ENCODE measurements around the gene MAP3K3.
"Not testable (repeated sequence)": the region's sequence is repeated elsewhere in the genome, so short reads cannot be mapped to it uniquely, and the experiment has no call there.

Gene MAP3K3

DNA sequence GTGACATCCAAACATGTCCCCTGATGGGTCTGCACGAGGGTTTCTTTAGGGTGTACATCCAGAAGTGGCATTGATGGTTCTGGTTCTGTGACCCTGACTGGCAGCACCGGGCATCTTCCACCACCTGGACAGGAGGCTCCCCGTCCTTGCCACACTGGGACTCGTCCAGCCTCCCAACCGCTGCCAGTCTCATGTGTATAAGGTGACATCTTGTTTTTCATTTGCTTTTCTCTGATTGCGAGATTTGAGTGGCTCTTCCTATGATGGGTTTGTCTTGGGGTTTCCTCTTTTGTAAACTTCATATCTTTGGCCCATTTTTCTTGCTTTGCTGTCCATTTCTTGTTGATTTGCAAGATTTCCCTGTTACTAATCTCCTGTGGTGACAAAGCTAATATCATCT, 86.9 kb downstream of the MAP3K3 start:
- DNase-seq = no peak

DNA sequence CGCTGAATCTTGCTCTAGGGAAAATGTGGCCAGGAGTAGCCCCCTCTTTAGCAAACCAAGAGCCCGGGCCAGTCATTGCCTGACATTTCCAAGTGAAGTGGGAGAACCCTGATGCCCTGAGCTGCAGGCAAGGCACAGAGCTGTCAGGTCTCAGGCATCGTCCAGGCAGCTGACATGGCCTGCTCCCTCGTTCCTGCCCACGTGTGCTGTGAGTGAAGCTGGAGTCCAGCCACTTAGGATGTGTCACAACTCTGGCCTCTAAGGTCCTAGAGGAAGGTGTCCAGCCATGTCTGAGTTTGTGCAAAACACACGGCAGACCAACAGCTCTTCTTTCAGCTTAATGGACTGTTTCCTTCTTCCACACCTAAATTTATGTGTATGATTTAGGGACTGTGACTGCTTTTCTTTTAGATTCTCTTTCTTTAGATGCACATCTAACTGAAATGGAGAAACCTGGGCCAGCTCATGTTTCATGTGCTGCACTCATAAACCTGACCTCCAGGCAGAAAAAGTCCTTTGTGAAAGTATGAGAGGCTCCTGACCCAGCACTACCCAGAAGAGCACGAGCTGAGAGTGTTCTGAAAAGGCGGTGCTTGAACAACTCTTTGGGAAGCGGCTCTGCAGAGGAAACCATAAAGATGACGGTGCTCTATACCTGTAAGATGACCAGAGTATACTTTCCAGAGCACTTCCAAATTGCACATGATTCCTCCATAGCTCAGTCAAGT, 92.5 kb downstream of the MAP3K3 start:
- no peak for DNase-seq

DNA sequence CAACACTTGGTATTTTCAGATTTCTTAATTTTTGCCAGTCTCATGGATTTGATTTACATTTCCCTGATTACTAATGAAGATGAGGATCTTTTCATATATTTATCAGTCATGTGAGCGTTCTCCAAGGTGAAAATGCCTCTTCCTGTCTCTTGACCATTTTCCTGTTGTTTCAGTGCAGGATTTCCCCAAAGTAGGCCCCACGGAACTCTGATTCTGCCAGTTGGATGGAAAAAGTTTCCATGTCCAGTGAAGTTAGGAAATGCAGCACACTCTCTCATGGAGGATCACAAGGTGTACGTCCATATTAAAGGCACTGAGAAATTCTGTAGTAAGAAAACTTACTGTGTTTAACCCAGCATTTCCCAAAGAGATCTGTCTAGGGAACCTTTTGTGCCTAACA, 94.2 kb downstream of the MAP3K3 start:
- DNase-seq = no peak

DNA sequence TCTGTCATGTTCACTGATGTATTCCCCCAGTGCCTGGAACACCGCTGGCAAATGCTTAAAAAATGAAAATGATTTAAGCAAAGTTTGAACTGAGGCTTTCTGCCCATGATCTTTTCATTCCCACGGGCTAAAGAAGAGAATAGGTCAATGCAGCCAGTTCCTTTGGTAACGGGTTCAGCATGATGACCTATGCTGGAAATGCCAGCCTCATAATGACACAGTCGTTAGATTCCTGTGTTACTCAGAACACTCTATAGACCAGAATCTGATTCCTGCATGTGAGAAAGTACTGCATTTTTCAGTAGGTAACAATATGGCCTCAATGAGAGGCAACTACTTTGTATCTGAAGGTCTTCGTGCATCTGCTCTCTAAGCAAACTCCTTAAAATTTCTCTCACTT, 96.8 kb downstream of the MAP3K3 start:
- DNase-seq = no peak

DNA sequence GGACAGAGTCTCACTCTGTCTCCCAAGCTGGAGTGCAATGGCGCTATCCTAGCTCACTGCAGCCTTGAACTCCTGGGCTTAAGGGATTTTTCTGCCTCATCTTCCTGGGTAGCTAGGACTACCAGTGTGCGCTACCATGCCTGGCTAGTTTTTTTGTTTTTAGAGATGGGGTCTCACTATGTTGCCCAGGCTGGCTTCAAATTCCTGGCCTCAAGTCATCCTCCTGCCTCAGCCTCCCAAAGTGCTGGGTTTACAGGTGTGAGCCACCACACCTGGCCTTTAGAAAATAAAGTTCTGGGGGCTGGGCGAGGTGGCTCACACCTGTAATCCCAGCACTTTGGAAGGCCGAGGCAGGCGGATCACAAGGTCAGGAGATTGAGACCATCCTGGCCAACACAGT, 98.0 kb downstream of the MAP3K3 start:
- not testable (repeated sequence) for DNase-seq

DNA sequence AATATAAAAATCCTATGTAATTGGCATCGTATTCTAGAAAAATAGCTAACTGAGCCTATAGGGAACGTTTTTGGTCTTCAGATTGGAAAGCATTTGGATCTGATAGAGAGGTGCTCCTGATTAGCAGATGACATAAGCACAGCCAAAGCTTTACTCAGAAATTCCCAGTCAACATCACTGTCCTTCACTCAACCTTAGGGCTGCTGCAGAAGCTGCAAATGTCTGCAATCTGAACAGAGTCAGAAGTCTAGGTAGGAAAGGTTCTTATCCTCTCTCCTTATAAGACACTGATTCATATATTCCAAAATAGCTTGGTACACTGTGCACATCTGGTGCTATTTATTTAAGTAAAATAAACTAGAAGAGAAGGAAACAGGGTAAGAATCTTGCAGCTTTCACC, 100.2 kb downstream of the MAP3K3 start:
- DNase-seq = no peak

DNA sequence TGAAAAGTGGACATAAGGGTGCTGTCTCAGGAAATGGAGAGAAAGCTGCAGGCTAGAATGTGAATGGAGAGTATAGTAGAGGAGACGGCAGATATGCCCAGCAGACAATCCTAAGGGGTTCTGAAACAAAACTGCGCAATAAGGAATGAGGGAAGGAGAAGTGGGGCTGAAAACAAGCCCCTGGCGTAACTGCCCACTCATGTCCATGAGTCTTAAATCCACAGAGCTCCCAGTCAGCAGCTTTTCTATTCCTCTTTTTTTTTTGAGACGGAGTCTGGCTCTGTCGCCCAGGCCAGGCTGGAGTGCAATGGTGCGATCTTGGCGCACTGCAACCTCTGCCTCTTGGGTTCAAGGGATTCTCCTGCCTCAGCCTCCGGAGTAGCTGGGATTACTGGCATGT, 113.5 kb downstream of the MAP3K3 start:
- no peak for DNase-seq

DNA sequence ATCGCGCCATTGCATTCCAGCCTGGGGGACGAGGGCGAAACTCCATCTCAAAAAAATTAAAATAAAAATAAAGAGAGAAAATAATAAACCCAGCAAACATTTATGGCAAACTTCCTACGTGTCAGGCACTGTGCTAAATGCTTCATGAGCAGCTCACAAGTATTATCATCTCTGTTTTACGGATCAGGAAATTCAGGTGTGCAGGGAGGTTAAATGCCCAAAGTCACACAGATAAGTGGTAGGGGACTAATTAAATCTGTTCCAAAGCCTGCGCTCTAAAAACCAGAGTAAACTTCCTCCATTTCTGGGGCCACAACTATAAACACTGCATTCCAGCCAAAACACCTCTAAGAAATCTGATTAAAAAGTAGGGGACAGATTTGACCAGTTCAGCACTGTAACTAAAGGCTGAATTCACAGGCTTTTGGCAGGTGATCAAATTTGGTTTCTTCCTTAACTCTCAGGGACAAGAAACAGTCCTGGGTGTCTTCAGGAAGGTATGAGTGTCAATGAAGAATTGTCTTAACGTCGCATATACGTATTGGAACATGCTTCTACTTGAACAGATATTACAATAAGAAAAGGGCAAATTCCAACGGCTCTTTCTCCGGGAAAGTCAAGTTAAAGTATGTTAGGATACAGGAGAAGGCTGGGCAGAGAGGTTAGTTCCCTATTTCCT, 118.4 kb downstream of the MAP3K3 start:
- no peak for DNase-seq

DNA sequence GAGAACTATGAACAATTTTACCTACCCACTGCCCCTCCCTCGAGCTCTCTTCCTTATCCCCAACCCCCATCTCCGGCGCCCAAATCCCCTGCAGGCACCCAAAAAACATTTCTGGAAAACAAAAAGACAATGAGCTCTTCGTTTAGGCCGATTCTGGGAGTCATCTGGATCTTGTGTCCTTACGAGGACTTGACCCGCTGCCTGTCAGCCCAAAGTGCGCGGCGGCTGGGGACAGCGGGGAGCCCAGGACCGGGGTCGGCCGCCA, 118.9 kb downstream of the MAP3K3 start:
- DNase-seq = no peak

DNA sequence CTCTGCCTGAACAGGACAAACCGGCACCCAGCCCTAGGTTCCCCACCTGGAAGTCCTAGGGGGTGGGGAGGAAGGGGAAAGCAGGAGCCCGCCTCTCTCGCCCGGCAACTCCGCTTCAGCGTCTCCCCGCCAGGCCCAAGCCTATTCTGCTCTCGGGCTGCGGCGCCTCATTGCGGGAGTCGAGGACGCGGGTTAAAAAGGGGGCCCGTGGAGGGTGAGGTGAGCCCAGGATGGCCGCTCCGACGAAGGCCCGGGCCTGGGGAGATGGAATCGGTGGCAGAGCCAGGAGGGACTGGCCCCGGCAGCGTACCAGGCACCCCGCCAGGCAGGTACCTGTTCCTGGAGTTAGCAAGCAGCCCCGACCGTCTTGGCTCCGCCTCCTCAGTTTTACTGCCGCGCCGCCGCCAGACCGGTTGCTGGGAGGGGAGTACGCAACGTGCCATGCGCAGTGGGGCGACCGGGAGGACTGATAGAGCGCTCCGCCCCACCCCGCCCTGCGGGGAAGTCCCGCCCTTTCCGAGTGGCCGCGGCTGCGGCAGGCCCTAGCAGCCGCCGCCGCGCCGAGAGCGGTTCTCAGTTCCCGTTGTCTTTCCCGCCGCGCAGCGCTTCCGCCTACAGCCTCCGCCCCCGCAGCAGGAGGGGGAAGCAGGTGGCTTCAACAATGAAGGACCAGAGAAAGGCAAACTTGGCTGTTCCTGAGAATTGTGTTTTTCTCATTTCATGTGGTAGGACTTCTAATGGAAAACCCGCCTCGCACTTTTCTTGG, 119.4 kb downstream of the MAP3K3 start, which contains the start of gene STRADA:
Gene STRADA, minus strand, starts transcription at position 392 of the 766 bp plus-strand sequence. CDS start 13,430 bp downstream, outside the sequence.
- DNase-seq = peak; percentile 100

All from activated naive CD4-positive, alpha-beta T cell treated with anti-CD3 and anti-CD28 coated beads, Interleukin-2, amount 50 U/mL, for 16 hours (primary cell).